H9 (cell line): ENCODE results near the gene ALX4. TPM values are rescaled to one million over a fixed set of nuclear protein-coding genes. Genes with fewer than 3 reads are reported as not detected.

Source experiments
- DNase-seq: peaks from one replicate; pipeline ENCODE4 v3.0.0-alpha.2; 2017
- H2AFZ ChIP-seq: one replicate; pipeline ENCODE4 v1.6.1; 2013; ENCODE audit warnings: mild to moderate bottlenecking, low read length, control low read depth, moderate library complexity
- H2AK5ac ChIP-seq: 2 replicates; pipeline ENCODE4 v1.6.1; 2013; ENCODE audit warnings: low read length, control low read depth, mixed read lengths; ENCODE audit not compliant: insufficient read length
- H2BK120ac ChIP-seq: one replicate; pipeline ENCODE4 v1.6.1; 2013; ENCODE audit warnings: low read depth, mild to moderate bottlenecking, low read length, control low read depth, inconsistent platforms; ENCODE audit not compliant: poor library complexity, severe bottlenecking
- H2BK12ac ChIP-seq: 2 replicates; pipeline ENCODE4 v1.6.1; 2013; ENCODE audit warnings: low read length, control low read depth, mixed read lengths, low read depth; ENCODE audit not compliant: insufficient read length
- H2BK15ac ChIP-seq: 2 replicates; pipeline ENCODE4 v1.6.1; 2013; ENCODE audit warnings: low read depth, low read length, control low read depth
- H2BK20ac ChIP-seq: one replicate; pipeline ENCODE4 v1.6.1; 2013; ENCODE audit warnings: low read depth, mild to moderate bottlenecking, low read length, control low read depth, inconsistent platforms; ENCODE audit not compliant: poor library complexity, severe bottlenecking
- H2BK5ac ChIP-seq: 2 replicates; pipeline ENCODE4 v1.6.1; 2013; ENCODE audit warnings: low read length, control low read depth, mixed read lengths; ENCODE audit not compliant: insufficient read length
- H3K14ac ChIP-seq: 2 replicates; pipeline ENCODE4 v1.6.1; 2013; ENCODE audit warnings: low read length, control low read depth; ENCODE audit not compliant: insufficient read depth
- H3K18ac ChIP-seq: 2 replicates; pipeline ENCODE4 v1.6.1; 2013; ENCODE audit warnings: low read depth, mild to moderate bottlenecking, mixed read lengths, low read length, control low read depth; ENCODE audit not compliant: insufficient read length
- H3K23ac ChIP-seq: 2 replicates; pipeline ENCODE4 v1.6.1; 2013; ENCODE audit warnings: low read length, control low read depth, mixed read lengths, low read depth; ENCODE audit not compliant: insufficient read length
- H3K23me2 ChIP-seq: 2 replicates; pipeline ENCODE4 v1.6.1; 2013; ENCODE audit warnings: low read depth, mild to moderate bottlenecking, mixed read lengths, low read length, control low read depth; ENCODE audit not compliant: insufficient read length, poor library complexity, severe bottlenecking
- H3K27ac ChIP-seq: 2 replicates; pipeline ENCODE4 v1.5.1; 2013; ENCODE audit warnings: low read length, control low read depth, mixed read lengths, low read depth; ENCODE audit not compliant: insufficient read length
- H3K27me3 ChIP-seq: 2 replicates; pipeline ENCODE4 v1.6.1; 2013; ENCODE audit warnings: low read length, control low read depth, inconsistent platforms; ENCODE audit not compliant: insufficient read depth
- H3K4ac ChIP-seq: 2 replicates; pipeline ENCODE4 v1.6.1; 2013; ENCODE audit warnings: low read depth, mild to moderate bottlenecking, control low read depth, inconsistent platforms, low read length, moderate library complexity
- H3K4me1 ChIP-seq: 2 replicates; pipeline ENCODE4 v1.6.1; 2013; ENCODE audit warnings: low read length, control low read depth, inconsistent platforms; ENCODE audit not compliant: insufficient read depth
- H3K4me2 ChIP-seq: 2 replicates; pipeline ENCODE4 v1.6.1; 2013; ENCODE audit warnings: low read length, control low read depth, mixed read lengths; ENCODE audit not compliant: insufficient read length, insufficient read depth
- H3K56ac ChIP-seq: 2 replicates; pipeline ENCODE4 v1.6.1; 2013; ENCODE audit warnings: low read depth, mild to moderate bottlenecking, mixed read lengths, low read length, control low read depth; ENCODE audit not compliant: insufficient read length
- H3K79me1 ChIP-seq: 2 replicates; pipeline ENCODE4 v1.6.1; 2013; ENCODE audit warnings: low read depth, mild to moderate bottlenecking, moderate library complexity, low read length, control low read depth, inconsistent platforms; ENCODE audit not compliant: insufficient read depth, poor library complexity, severe bottlenecking
- H3K79me2 ChIP-seq: 2 replicates; pipeline ENCODE4 v1.6.1; 2013; ENCODE audit warnings: low read length, control low read depth, inconsistent platforms; ENCODE audit not compliant: insufficient read depth
- H3K9ac ChIP-seq: 2 replicates; pipeline ENCODE4 v1.6.1; 2013; ENCODE audit warnings: low read length, control low read depth, mixed read lengths; ENCODE audit not compliant: insufficient read length; ENCODE audit errors: extremely low read depth
- H3K9me3 ChIP-seq: one replicate; pipeline ENCODE4 v1.6.1; 2013; ENCODE audit warnings: low read depth, low read length, inconsistent platforms; ENCODE audit not compliant: control insufficient read depth
- H3T11ph ChIP-seq: one replicate; pipeline ENCODE4 v1.6.1; 2013; ENCODE audit warnings: mild to moderate bottlenecking, low read length, control low read depth, inconsistent platforms
- H4K20me1 ChIP-seq: one replicate; pipeline ENCODE4 v1.6.1; 2013; ENCODE audit not compliant: control insufficient read depth, insufficient read length, insufficient read depth
- H4K5ac ChIP-seq: 2 replicates; pipeline ENCODE4 v1.6.1; 2013; ENCODE audit warnings: low read depth, mild to moderate bottlenecking, mixed read lengths, low read length, control low read depth; ENCODE audit not compliant: insufficient read length
- H4K8ac ChIP-seq: replicated peaks from 2 replicates; pipeline ENCODE4 v1.6.1; 2013; ENCODE audit warnings: low read length, control low read depth, mixed read lengths, low read depth; ENCODE audit not compliant: insufficient read length
- H4K91ac ChIP-seq: 2 replicates; pipeline ENCODE4 v1.6.1; 2013; ENCODE audit warnings: low read depth, mild to moderate bottlenecking, moderate library complexity, mixed read lengths, low read length, control low read depth; ENCODE audit not compliant: insufficient read length
- H3K27ac Mint-ChIP-seq, 3 experiments: 2 replicates in 2 of 3; 3 replicates in 1 of 3; pipeline ENCODE4 v1.8.0; 2020 to 2021; ENCODE audit warnings: mixed read lengths in 3 of 3, mild to moderate bottlenecking in 1 of 3, moderate library complexity in 1 of 3
- H3K27me3 Mint-ChIP-seq: 2 replicates; pipeline ENCODE4 v1.8.0; 2021; ENCODE audit warnings: low read depth, mild to moderate bottlenecking, moderate library complexity, mixed read lengths
- H3K36me3 Mint-ChIP-seq, 3 experiments: 2 replicates in 2 of 3; 3 replicates in 1 of 3; pipeline ENCODE4 v1.8.0; 2020 to 2021; ENCODE audit warnings: low read depth in 3 of 3, mixed read lengths in 3 of 3; ENCODE audit not compliant: insufficient read depth in 1 of 3
- H3K4me1 Mint-ChIP-seq, 2 experiments: 2 replicates each; pipeline ENCODE4 v1.8.0; 2020; ENCODE audit warnings: mixed read lengths in 2 of 2
- H3K4me3 Mint-ChIP-seq, 2 experiments: 2 replicates in 1 of 2; 3 replicates in 1 of 2; pipeline ENCODE4 v1.8.0; 2020 to 2021; ENCODE audit warnings: mild to moderate bottlenecking in 2 of 2, mixed read lengths in 2 of 2, moderate library complexity in 1 of 2
- H3K9me3 Mint-ChIP-seq, 2 experiments: 2 replicates in 1 of 2; 3 replicates in 1 of 2; pipeline ENCODE4 v1.8.0; 2020; ENCODE audit warnings: mild to moderate bottlenecking in 2 of 2, mixed read lengths in 2 of 2, moderate library complexity in 1 of 2
- WGBS: extraction: QIAGEN DNeasy Blood & Tissue Kit; methylation state at CpG from one replicate; pipeline ENCODE4 v1.1.7; 2013; ENCODE audit warnings: missing lambda C conversion rate, low lambda C conversion rate, mixed read lengths; ENCODE audit not compliant: insufficient read length; ENCODE audit errors: extremely low coverage; 5-methylcytosine and 5-hydroxymethylcytosine counted together
- total RNA-seq: library from RNA; stranded (reverse); gene quantifications from 2 replicates; pipeline ENCODE4 v1.2.1, GENCODE V29; 2021
- TF ChIP-seq, protein P1 (sequence below): fragments of 200-600 bp; sonication (generic); conservative IDR thresholded peaks from 3 replicates; pipeline ENCODE4 v1.8.0; 2021; ENCODE audit warnings: antibody characterized with exemption, mild to moderate bottlenecking

Gene ALX4
- total RNA-seq, 1 experiment from 2014 or later: not detected

DNA sequence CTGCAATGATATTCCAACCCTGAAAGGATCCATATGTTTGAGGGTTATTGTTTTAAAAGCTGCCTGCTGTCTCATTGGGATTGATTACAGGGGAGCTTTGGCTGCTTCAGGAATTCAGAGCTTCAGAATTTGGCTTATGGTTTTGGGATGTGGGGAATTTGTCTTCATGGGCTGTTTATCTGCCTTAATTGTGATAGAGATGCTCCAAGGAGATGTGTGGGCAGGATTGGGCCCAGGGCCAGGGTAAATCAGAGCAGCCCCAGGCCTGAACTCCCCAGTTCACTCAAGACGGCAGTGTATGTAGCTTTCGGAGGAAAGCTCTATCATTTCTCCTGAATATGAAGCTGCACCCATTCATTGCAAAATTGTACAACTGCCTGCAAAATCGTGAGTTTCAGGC is 88.5 kb downstream of the ALX4 start:
- no peak overlapping the region for H4K91ac ChIP-seq
- no peaks in the 10 kb centered on the region for H3K4me1 ChIP-seq
- H3K79me1 ChIP-seq: no peaks in the 10 kb centered on the region
- no peaks in the 10 kb centered on the region for H3K4me1 Mint-ChIP-seq
- H3K56ac ChIP-seq: no peak overlapping the region
- H3T11ph ChIP-seq: no peak overlapping the region
- no peak overlapping the region for H3K27ac ChIP-seq
- no peak overlapping the region for H3K23ac ChIP-seq
- no peaks in the 10 kb centered on the region for H3K9me3 ChIP-seq
- H2AFZ ChIP-seq: no peak overlapping the region
- DNase-seq: no peak
- H2BK15ac ChIP-seq: no peak overlapping the region
- H3K36me3 Mint-ChIP-seq: no peaks in the 10 kb centered on the region
- H3K9ac ChIP-seq: no peak overlapping the region
- peak overlapping the region in 2 of 3 experiments; percentile 45 to 78; a peak in 3 of 7 replicates for H3K27ac Mint-ChIP-seq
- TF ChIP-seq, protein P1, sequence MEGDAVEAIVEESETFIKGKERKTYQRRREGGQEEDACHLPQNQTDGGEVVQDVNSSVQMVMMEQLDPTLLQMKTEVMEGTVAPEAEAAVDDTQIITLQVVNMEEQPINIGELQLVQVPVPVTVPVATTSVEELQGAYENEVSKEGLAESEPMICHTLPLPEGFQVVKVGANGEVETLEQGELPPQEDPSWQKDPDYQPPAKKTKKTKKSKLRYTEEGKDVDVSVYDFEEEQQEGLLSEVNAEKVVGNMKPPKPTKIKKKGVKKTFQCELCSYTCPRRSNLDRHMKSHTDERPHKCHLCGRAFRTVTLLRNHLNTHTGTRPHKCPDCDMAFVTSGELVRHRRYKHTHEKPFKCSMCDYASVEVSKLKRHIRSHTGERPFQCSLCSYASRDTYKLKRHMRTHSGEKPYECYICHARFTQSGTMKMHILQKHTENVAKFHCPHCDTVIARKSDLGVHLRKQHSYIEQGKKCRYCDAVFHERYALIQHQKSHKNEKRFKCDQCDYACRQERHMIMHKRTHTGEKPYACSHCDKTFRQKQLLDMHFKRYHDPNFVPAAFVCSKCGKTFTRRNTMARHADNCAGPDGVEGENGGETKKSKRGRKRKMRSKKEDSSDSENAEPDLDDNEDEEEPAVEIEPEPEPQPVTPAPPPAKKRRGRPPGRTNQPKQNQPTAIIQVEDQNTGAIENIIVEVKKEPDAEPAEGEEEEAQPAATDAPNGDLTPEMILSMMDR: no peak
- WGBS: no CpG with 5 or more reads among the region's 3 CpGs
- no peaks in the 10 kb centered on the region for H3K9me3 Mint-ChIP-seq
- no peaks in the 10 kb centered on the region for H3K79me2 ChIP-seq
- no peaks in the 10 kb centered on the region for H3K23me2 ChIP-seq
- no peak overlapping the region for H3K14ac ChIP-seq
- no peaks in the 10 kb centered on the region for H3K27me3 Mint-ChIP-seq
- H3K4ac ChIP-seq: no peak overlapping the region
- no peak overlapping the region for H3K4me3 Mint-ChIP-seq
- no peaks in the 10 kb centered on the region for H3K27me3 ChIP-seq
- no peak overlapping the region for H2BK20ac ChIP-seq
- H2BK120ac ChIP-seq: no peak overlapping the region
- no peak overlapping the region for H2BK5ac ChIP-seq
- no peak overlapping the region for H4K5ac ChIP-seq
- no peak overlapping the region for H3K18ac ChIP-seq
- no peak overlapping the region for H2AK5ac ChIP-seq
- H2BK12ac ChIP-seq: no peak overlapping the region
- no peak overlapping the region for H3K4me2 ChIP-seq
- no peak overlapping the region for H4K8ac ChIP-seq
- H4K20me1 ChIP-seq: no peaks in the 10 kb centered on the region
